HG02759 (cell line): ENCODE results near the gene LAMC2.

ENCODE experiments used
- ATAC-seq: cut with Tn5 transposase; IDR thresholded peaks from one replicate; pipeline ENCODE4 v1.9.1; 2021; ENCODE audit warnings: mild to moderate bottlenecking, moderate library complexity; ENCODE audit not compliant: unreplicated experiment

LAMC2 gene

DNA sequence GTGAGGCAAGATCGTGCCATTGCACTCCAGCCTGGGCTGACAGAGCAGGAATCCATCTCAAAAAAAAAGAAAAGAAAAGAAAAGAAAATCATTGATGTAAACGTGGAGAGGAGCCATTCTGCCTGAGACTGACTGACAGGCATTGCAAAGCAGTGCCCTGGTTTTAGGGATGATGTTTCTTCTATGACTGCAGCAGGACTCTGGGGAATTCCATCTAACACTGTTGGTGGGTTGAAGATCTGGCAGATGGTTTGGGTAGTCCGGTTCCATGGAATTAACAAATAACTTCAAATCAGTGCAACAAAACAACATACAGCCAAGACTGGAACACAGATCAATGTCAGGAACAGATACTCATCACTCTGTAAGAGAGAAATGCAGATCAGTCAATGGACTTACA, 17.8 kb upstream of the LAMC2 start:
- no peak for ATAC-seq

DNA sequence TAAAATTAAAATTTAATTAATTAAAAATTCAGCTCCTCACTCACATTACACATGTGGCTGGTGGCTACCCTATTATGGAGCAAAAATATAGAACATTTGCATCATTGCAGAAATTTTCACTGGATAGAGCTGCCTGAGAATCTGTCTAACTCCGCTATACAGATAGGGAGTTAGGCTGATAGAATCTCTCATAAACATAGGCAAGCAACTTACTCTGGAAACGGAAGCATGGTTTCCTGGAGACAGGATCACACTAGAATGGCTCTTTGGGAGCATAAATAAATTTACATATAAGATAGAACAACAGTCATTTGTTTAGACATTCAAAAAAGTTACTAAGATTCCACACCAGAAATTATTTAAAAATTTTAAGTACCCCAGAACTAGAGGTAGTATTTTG, 12.2 kb upstream of the LAMC2 start:
- ATAC-seq, result no peak

DNA sequence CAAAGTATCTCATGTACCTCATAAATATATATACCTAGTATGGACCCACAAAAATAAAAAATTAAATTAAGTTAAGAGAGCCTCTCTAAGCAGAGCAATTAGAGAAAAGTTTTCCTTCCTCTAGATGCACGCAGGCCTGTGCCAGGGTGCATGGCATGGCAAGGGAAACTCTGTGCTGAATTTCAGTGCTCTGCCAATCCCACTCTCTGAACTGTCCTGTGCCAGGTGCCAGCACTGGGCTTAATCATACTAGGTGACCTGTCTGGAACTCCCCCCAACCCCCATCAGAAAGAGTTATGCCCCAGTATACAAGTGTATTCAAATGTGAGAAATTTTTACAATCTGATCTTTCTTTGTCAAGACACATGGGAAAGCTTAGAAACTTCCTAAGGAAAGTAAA, 10.4 kb upstream of the LAMC2 start:
- ATAC-seq, result no peak

DNA sequence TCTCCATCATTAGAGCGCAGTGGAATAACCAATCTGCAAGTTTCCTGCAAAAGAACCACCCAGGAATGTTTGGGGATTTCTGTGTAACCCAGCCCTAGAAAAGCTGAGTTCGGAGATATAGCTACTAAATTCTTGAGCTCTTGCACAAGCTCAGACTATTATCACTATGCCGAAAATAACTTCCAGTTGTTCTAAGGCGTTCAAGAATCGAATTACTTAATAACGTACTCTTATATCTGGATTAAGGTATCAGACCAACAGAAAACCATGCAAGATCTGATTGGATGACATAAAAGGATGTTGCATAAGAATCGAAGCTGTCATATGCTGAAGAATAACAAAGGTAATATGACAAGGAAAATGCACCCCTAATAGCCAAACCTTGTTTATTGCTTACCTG, 7.5 kb upstream of the LAMC2 start:
- no peak for ATAC-seq

DNA sequence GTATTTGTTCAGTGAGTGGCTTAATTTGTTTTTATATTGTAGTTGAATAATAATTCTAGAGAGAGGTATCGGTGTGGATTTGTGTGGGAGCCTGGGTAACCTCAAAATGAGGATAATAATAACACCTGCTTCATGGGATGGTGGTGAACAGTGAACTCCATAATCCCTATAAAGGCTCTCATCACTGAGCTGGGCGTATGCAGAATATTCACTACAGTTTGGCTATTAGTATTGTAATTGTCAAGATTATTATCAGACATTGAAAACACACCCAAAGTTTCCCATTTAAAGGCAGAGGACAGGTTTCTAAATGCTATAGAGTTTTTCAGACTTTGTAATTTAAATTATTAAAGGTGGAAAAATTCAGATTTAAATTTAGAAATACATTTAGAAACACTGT, 7.0 kb upstream of the LAMC2 start:
- no peak for ATAC-seq

DNA sequence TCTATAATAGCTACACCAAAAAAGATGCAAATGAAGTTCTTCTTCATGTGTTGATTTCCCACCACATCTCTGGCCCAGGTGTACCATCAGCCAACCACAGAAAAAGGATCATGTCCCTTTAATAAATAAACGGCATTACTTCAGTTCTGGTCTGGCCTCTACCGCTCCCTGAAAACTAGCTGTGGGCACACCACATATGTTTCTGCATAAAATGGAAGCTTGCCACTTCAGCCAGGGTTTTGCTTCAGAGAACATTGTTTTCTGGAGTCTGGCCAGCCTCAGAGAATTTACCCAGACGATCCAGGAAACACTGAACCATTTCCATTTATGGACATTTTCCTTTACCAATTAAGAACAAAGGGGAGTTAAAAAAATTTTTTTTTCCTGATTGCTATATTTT, 5.8 kb upstream of the LAMC2 start:
- no peak for ATAC-seq

DNA sequence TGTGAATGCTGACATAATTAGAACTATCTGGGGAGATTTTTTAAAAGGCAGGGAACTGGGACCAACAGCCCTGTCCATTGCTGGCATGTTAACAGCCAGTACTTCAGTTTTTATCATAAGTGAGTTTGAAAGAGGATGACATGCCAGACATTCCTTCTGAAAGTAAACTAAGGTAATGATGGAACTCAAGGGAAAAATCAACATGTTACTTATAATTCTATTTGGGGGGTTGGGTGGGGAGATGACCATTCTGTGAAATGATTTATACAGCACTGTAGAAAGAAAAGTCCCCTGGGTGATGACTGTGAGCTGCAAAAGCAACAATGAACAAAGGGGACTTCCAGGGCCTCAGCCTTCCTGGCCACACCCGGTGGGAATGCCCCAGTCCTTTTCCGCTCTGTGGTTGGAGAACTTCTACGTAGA, 5.4 kb upstream of the LAMC2 start:
- peak; percentile 79 for ATAC-seq

DNA sequence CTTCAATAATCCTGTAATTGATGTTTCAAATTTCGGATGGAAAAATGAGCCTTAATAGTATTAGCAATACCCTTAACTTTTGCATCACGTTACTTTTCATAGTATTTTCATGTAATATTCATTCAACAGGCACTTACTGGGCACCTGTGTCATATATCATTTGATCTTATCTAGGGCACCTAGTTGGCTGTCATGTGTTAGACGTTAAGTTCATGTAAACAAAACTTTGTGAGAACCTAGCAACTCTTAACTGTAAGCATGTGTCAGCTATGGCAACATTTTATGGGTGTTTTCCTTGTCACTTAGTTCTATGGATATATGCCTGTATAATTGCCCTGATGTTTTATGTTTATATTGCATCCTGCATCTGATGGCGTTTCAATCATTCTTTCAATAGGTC, 777 bp downstream of the LAMC2 start:
- no peak for ATAC-seq

DNA sequence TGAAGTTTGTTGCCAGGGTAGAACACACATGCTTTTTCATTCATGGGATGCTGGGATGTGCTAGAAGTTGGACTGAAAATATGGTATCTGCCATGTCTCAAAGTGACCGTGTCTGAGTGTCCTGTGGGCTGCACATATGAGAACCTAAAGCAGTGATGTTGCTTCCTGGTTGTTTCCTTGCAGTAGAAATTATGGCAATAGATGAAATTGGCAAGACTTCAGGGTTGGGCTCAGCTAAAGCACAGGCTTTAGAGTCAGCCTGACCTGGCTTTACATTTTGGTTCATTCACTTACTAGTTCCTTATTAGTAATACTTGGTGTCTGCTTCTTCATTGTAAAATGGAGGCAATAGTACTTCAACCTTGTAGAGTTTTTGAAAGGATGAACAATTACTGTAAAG, 2.2 kb downstream of the LAMC2 start:
- ATAC-seq, result no peak

DNA sequence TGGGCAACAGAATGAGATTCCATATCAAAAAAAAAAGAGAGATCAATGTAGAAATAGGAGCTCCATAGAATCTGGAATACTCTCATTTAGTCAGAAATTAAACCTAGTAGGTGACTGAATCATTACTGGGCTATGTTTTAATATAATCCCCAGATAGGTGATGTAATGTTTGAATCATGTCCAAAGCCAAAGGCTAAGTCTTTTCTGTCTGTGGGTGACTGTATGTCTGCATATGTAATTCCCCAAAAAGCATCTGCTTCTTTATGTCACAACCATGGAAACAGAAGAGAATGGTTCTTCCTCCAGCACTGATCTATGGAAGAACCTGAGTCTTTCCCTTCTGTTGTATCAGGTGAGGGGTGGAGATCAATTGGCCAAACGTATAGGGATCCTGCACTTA, 5.8 kb downstream of the LAMC2 start:
- no peak for ATAC-seq

DNA sequence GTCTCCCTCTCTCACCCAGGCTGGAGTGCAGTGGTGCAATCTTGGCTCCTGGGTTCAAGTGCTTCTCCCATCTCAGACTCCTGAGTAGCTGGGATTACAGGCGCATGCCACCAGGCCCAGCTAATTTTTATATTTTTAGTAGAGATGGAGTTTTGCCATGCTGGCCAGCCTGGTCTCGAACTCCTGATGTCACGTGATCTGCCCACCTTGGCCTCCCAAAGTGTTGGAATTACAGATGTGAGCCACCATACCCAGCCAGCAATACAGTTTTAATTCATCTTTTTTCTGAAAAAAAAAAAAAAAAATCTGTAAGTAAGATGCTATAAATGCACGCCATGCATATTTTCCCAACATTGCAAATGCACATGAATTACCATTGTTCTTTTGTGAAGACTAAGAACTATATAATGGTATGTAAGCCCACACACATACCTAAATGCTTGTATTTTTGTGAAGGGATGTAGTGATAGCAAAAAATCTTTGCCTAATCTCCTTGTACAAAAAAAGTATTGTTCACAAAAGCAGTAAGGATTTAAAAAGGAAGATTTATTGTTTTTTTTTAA, 8.0 kb downstream of the LAMC2 start:
- no peak for ATAC-seq

DNA sequence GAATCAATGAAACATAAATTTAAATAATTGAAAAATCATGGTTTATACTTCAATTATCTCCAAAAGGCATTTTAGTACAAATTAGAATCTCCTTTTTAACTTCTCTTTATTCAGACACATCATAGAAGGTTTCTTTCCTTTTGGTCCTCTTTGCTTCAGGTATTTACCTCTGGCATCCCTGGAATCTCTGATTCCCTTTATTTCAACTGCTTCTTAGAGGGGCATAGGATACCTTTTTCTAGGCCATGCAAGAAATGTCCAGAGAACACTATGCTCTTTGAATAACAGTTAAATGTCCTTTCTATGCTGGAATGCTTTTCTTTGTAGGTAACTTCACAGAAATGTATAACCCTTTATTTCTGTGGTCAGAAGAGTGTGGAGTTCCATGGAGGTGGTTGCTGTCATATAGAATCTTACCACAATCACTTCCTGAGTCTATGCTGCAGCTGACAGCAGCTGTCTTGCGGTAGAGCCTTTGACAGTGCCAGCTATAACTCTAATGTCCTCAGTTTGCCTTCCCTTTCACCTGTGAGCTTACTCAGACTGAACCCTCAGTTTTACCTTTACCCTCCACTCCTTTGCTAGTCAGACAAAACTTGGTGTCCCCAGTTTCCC, 8.6 kb downstream of the LAMC2 start:
- peak; percentile 97 for ATAC-seq

DNA sequence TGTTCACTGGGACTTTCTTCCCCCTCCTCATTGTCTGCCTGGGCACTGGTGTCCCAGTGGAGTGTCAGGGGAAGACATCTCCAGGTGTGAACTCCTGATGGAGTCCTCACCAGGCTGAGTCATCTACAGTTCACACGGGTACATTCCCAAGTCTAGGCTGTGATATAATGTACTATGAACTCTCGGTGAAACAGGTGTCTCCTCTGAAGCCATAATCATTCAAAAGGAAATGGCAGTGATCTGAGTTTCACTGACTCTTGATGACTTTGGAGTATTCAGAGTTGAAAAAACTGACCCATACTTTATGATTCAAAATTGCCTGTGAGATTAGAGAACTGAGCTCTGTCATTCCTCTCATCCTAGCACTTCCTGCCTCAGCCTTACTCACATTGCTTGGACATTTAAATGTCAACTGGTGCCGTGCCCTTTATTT, 9.1 kb downstream of the LAMC2 start:
- ATAC-seq, result peak; percentile 60

DNA sequence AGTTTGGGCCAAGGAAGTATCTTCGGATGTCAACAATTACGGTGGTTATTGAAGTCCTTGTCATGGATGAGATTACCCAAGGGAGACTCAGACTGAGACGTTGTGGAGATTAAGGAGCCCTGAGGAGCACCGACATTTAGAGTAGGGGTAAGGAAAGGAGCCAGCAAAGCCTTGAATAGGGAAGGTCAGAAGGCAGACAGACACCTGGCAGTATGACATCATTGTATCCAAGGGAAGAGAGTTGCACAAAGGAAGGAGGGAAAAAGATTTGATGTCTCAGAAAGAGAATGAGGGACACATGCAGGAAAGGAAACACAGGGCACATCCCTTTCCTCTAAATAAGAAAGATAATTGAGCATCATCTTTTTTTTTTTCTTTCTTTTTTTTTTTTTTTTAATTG, 11.7 kb downstream of the LAMC2 start:
- ATAC-seq, result no peak

DNA sequence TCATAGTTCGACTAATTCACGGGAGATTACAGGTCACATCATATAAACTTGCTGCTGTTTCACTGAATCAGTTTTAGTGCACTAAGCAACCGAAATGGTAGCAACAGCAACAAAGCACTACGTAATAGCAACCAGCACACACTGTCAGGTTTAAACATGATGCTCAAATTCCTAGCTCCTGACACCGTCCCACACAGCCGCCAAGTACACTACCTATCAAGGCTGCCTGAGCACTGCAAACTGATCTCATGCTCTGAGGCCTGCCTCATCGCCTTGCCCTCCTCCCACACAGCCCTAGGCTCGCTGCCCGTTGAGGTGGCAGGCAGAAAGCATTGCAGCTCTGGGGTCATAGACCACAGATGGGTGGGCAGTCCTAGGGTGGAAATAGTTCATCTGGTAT, 12.4 kb downstream of the LAMC2 start:
- ATAC-seq, result no peak

DNA sequence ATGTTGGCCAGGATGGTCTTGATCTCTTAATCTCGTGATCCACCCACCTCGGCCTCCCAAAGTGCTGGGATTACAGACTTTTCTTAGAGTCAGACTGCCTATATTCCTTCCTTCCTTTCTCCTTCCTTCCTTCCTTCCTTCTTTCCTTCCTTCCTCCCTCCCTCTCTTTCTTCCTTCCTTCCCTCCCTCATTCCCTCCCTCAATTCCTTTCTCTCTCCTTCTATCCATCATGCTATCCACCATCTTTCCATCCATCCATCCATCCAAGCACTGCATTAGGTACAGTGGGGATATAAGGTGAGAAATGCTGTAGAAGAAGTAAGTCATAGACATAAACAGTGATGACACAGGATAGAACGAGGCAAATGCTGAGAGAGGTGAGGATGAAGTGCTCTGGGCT, 13.2 kb downstream of the LAMC2 start:
- no peak for ATAC-seq

DNA sequence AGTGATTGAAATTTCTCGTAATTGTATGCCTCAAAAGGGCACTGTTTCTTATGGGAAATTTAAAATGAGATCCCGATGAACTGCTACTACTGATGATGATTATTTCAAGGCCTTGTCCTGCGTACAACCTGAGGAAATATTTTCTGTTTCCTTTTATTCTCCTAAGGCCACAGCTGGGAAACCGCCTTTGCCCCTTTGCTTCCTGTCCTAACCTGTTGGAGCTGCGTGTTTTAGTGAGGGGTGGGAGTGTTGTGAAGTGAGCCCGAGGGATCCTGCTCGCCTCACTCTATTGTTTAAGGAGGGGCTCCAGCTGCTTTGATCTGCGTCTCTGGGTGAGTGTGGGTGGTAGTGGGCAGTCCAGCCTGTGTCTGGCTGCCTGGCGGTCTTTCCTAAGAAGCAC, 14.4 kb downstream of the LAMC2 start:
- no peak for ATAC-seq

DNA sequence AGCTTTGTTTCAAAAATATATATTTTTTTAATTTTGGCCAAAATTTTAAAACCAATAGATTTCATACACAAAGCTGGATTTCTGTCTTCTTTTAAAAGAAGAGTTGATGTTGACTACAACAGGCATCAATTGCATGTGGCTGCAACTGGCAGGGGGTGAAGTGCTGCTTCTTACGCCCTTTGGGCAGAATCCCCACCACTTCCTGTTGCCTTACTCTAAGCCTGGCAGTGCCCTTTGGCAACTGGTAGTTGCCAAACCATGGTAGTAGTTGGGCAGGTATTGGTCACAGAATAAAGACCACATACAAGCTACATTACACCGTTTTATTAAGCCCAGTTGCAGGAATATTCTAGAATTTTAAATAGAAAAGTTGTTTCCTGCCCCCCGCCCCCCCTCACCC, 17.0 kb downstream of the LAMC2 start:
- ATAC-seq, result no peak

DNA sequence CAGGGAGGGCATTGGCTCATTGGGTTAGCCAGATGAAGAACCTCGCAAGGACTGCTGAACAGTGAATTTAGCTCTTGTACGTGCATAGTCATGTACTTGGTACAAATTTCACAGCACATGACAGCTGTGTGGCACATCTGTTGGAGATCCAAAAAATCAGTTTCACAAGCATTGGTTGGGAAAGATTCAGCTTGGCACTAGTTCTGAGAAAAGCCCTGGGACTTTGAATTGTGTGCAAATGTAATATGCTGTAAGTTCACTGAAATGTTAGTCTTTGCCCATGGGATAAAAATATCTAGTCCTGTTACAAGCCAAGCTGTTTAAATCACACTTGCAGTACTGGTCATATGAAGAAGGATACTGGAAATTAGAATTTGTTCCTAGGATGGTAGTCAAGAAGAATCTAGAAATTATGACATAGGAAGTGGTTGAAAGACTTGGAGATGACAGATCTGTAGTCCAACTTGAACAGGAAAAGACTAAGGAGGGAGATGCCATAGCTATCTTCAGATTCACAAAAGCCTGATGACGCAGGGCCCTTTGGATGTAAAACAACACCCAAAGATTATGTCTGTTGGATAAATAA, 19.2 kb downstream of the LAMC2 start:
- ATAC-seq, result no peak

DNA sequence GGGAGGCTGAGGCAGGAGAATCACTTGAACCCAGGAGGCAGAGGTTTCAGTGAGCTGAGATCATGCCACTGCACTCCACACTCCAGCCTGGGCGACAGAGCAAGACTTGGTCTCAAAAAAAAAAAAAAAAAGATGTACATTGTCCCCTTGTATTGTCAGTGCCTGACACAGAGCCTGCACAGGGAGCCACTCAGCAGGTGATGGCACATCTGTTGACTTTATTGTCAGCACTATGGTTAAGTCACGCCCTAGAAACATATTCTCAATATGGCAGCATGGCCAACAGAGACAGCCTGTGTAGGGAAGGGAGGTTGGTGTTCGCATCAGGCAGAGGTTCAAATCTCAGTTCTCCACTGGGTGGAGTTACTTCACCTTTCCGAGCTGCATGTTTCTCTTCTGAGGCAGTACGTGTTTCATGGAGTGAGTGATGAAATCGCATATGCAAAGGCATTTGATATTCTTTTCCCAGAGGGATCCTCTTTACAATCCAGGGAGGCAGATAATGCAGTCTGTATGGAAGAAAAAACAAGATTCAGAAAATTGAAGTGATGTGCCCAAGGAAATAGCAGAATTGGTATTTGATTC, 20.6 kb downstream of the LAMC2 start:
- ATAC-seq, result no peak

DNA sequence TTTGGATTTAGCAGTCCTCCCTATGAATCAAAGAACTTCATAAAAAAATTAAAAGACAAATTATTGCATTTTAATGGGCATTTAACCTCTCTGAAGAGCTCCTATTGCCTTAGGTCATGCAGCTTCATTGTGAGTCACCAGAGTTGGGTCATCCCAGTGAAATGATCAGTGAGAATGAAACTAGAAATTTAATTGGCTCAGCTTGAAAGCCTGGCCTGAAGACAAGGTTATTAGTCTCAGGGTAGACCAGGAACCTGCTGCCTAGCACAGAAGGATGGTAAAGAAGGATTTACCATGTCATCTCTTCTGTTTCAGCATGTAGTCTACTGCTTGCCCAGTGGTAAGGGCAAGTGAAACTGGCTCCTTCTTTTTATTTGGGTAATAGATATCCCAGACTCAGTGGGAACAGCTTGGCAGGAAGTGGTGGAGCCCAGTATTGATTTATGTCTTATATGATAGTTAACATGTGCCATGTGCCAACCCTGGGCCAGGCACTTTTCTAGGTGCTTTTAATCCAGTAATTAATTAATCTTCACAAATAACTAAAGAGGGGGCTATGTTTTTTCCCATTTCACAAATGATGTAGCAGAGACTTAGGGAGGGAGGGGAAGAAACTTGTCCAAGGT, 23.6 kb downstream of the LAMC2 start:
- ATAC-seq, result no peak

DNA sequence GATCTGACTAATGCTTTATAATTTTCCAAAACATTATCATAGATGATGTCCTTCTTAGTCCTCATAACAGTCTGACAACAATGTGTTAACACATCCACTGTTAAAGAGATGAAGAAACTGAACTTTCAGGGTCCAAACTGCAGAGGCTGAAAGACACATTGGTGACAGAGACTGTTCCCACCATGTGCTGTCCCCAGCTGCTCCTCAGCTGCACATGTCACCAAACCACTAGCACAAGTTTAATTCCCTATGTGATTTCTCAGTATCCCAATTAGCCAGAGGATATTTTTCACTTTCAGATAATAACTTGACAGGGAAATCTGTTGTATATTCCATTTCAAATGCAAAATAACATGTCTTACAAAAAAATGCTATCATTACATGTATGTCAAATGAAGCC, 24.6 kb downstream of the LAMC2 start:
- ATAC-seq, result no peak
